GM12801 (cell line): ENCODE data around the gene ANKRD22.

ENCODE experiments used
- TF ChIP-seq, protein P1 (sequence below): IDR thresholded peaks from one replicate; pipeline ENCODE4 v1.5.1; 2011; ENCODE audit warnings: control low read depth; ENCODE audit not compliant: insufficient read length; ENCODE audit errors: extremely low read depth

ANKRD22 gene

GRCh38 chr10:88804083-88804812 is 47.4 kb downstream of the ANKRD22 start:
- TF ChIP-seq, protein P1, sequence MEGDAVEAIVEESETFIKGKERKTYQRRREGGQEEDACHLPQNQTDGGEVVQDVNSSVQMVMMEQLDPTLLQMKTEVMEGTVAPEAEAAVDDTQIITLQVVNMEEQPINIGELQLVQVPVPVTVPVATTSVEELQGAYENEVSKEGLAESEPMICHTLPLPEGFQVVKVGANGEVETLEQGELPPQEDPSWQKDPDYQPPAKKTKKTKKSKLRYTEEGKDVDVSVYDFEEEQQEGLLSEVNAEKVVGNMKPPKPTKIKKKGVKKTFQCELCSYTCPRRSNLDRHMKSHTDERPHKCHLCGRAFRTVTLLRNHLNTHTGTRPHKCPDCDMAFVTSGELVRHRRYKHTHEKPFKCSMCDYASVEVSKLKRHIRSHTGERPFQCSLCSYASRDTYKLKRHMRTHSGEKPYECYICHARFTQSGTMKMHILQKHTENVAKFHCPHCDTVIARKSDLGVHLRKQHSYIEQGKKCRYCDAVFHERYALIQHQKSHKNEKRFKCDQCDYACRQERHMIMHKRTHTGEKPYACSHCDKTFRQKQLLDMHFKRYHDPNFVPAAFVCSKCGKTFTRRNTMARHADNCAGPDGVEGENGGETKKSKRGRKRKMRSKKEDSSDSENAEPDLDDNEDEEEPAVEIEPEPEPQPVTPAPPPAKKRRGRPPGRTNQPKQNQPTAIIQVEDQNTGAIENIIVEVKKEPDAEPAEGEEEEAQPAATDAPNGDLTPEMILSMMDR = no peak

DNA sequence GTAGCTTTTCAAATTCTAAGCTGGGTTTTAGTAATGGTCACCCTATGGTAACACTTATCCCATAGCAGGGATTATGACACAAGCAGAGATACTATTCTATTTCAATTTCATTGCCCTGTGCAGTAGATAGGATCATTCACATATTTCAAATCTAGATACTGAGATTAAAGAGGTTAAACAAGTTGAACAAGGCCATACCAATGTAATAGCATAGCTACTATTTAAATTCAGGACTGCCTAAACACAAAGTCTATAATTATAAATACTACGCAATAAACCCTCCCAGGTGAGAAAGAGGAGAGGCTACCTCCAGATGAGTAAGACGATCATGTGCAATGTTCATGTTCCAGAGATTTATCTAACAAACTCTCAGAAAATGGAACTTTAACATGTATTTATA is 48.0 kb downstream of the ANKRD22 start:
- TF ChIP-seq, protein P1 = no peak

DNA sequence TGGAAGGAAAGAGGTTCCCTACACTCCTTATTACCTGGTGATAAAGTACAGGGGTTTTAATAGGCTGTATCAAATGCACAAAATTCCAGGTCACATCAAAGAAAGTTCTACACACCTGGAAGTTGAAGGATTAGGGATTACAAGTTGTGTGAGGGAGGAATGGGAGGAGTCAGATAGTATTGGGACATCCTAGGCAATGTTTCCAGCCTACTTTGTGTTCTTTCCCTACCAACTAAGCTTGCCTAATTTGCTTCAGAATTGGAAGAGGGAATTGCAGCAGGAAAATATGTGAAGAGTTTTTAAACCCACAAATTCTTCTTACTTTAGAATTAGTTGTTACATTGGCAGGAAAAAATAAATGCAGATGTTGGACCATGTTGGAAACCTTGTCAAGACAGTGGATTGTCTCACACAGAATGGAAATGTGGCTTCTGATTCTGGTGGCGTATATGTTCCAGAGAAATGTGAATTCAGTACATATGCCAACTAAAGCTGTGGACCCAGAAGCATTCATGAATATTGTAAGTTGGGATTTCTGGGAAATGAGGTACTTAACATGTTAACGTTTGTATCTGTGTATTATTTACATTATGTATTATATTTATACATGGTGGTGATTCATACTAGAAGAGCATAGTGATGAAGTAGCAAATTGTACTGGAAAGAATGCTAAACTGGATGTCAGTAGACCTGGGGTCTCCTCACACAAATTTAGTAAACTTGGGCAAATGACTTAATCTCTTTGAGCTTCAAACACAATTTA is 48.9 kb downstream of the ANKRD22 start, which contains the start of gene LIPM:
Gene LIPM, plus strand, starts transcription at position 208 of the 763 bp plus-strand sequence. Its CDS starts 167 bp downstream, at position 375.
- TF ChIP-seq, protein P1 = no peak

DNA sequence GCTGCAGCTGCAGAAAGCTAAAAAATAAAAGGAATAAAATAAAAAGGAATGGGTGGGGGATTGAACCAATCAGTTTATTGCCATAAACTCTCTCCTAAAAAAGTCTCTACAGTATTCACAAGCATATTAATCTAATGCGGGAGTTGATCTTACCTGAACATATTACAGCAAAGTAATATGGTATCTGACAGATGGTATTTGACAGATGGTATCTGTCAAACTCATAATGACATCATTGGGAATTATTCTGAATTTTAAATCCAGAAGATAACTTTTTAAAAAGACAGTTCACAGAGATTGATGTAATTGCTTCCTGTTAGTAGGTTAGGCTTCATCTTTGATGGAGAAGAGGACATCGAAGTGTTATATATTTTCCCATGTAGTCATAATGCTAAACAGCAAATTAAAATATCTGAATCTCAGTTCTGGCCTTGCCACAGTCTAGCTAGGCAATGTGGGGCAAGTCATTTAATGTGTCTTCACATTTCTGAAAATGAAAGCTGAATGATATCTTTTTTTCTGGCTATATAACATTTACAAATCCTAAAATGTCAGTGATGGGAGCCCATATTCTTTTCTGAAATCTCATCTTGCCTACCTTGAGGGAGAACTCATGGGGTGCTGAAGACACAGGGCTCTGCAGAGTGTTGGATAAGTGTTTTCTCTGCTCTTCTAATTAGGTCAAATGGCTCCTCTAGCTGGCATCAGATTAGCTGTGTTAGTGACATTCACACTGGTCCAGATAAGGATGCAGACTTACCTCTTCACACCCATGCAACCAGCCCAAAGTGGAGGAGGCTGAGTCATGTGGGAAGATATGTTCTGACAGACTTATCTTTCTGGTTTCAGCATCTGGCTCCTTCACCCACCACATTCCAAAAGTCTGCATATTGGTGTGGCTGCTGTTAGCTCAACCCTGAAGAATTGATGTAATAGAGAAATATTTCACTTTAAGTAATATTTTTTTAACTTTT is 51.2 kb downstream of the ANKRD22 start:
- TF ChIP-seq, protein P1 = no peak

GRCh38 chr10:88794731-88795130 is 56.9 kb downstream of the ANKRD22 start:
- TF ChIP-seq, protein P1 = no peak

DNA sequence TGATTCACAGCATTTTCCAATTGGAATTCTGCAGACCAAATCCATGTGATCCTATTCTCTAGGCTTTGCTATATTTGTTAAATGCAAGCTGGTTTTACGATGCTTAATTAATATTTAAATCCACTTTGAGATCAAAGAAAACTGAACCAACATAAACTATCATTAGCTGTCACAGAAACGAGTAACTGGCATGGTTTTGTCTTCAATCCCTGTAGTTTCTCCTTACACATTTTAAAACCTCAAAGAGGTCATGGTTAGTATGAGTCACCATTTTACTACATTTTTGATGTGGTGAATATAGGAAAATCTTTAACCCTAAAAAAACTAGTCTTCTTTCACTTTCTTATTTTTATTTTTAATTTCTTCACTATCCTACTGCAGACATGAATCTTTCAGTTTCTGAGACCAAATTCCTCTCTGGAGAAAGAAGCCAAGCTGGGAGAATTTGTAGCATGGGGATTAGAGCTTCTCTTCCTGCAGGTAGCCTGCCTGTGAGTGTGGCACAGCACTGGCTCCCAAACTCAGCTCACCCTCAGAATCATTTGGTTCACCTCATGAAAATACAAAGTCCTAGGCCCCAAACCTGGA is 57.8 kb downstream of the ANKRD22 start:
- TF ChIP-seq, protein P1 = no peak
